GM12875 (cell line): ENCODE measurements around the gene COL26A1.

Experiments used
- H3K4me3 ChIP-seq: one replicate; pipeline ENCODE4 v1.5.1; 2011; ENCODE audit warnings: low read depth, low read length, control low read depth
- CTCF ChIP-seq: IDR thresholded peaks from 2 replicates; pipeline ENCODE4 v1.5.1; 2011; ENCODE audit warnings: low read depth, mild to moderate bottlenecking, control low read depth, inconsistent platforms, low read length, moderate library complexity, borderline replicate concordance; ENCODE audit not compliant: insufficient read depth

The COL26A1 gene

GRCh38 chr7:101412976-101413375, 50.3 kb downstream of the COL26A1 start:
- no peak for TF ChIP-seq CTCF
- H3K4me3 ChIP-seq, result no peak overlapping the region

GRCh38 chr7:101418694-101419093, 56.0 kb downstream of the COL26A1 start:
- no peak overlapping the region for H3K4me3 ChIP-seq
- no peak for TF ChIP-seq CTCF

- no peak overlapping the region for H3K4me3 ChIP-seq
- no peak for TF ChIP-seq CTCF
Observed at GRCh38 chr7:101419831-101420230, 57.2 kb downstream of the COL26A1 start.

- no peak overlapping the region for H3K4me3 ChIP-seq
- TF ChIP-seq CTCF, result no peak
Observed at GRCh38 chr7:101420436-101420835, 57.8 kb downstream of the COL26A1 start.

GRCh38 chr7:101422356-101423195, 59.9 kb downstream of the COL26A1 start:
- TF ChIP-seq CTCF, result no peak
- no peak overlapping the region for H3K4me3 ChIP-seq

- TF ChIP-seq CTCF, result no peak
- H3K4me3 ChIP-seq, result no peak overlapping the region
Observed at GRCh38 chr7:101426303-101427011, 63.8 kb downstream of the COL26A1 start.
